Measurements from ENCODE around the gene CHD9.
A peak's percentile ranks its signal among the peaks of the same experiment; 100 is the strongest.

Gene CHD9

GRCh38 chr16:53129281-53130158, 74.7 kb downstream of the CHD9 start:
- DNase-seq (ENCODE audit: low read depth in 3 of 3, low spot score in 1 of 3): no peak

GRCh38 chr16:53130159-53131049, 75.6 kb downstream of the CHD9 start:
- DNase-seq (ENCODE audit: low read depth in 3 of 3, low spot score in 1 of 3): peak; percentile 84 to 86 (median 85)

- no peak for DNase-seq (ENCODE audit: low read depth in 3 of 3, low spot score in 1 of 3)
Measured at GRCh38 chr16:53131050-53131362, 76.2 kb downstream of the CHD9 start.

- DNase-seq (ENCODE audit: low read depth in 3 of 3, low spot score in 1 of 3): peak in 2 of 3 donors; percentile 9 to 42
Measured at GRCh38 chr16:53131363-53132071, 76.7 kb downstream of the CHD9 start.

GRCh38 chr16:53132406-53132805, 77.6 kb downstream of the CHD9 start:
- DNase-seq (ENCODE audit: low read depth in 3 of 3, low spot score in 1 of 3): no peak

GRCh38 chr16:53135329-53135728, 80.5 kb downstream of the CHD9 start:
- no peak for DNase-seq (ENCODE audit: low read depth in 3 of 3, low spot score in 1 of 3)

- no peak for DNase-seq (ENCODE audit: low read depth in 3 of 3, low spot score in 1 of 3)
Measured at GRCh38 chr16:53142823-53143568, 88.2 kb downstream of the CHD9 start.

GRCh38 chr16:53147500-53148065, 92.8 kb downstream of the CHD9 start:
- no peak for DNase-seq (ENCODE audit: low read depth in 3 of 3, low spot score in 1 of 3)

- no peak for DNase-seq (ENCODE audit: low read depth in 3 of 3, low spot score in 1 of 3)
Measured at GRCh38 chr16:53150769-53151168, 96.0 kb downstream of the CHD9 start.

GRCh38 chr16:53152329-53152728, 97.5 kb downstream of the CHD9 start:
- DNase-seq (ENCODE audit: low read depth in 3 of 3, low spot score in 1 of 3): no peak

- no peak for DNase-seq (ENCODE audit: low read depth in 3 of 3, low spot score in 1 of 3)
Measured at GRCh38 chr16:53153130-53153529, 98.3 kb downstream of the CHD9 start.

GRCh38 chr16:53154513-53154912, 99.7 kb downstream of the CHD9 start:
- DNase-seq (ENCODE audit: low read depth in 3 of 3, low spot score in 1 of 3): no peak

GRCh38 chr16:53156516-53156915, 101.7 kb downstream of the CHD9 start:
- no peak for DNase-seq (ENCODE audit: low read depth in 3 of 3, low spot score in 1 of 3)

- DNase-seq (ENCODE audit: low read depth in 3 of 3, low spot score in 1 of 3): peak in 1 of 3 donors; percentile 1
Measured at GRCh38 chr16:53159781-53160436, 105.1 kb downstream of the CHD9 start.

GRCh38 chr16:53166099-53166498, 111.3 kb downstream of the CHD9 start:
- no peak for DNase-seq (ENCODE audit: low read depth in 3 of 3, low spot score in 1 of 3)

GRCh38 chr16:53168744-53169143, 114.0 kb downstream of the CHD9 start:
- DNase-seq (ENCODE audit: low read depth in 3 of 3, low spot score in 1 of 3): no peak

GRCh38 chr16:53172517-53172916, 117.7 kb downstream of the CHD9 start:
- DNase-seq (ENCODE audit: low read depth in 3 of 3, low spot score in 1 of 3): no peak

GRCh38 chr16:53175118-53175517, 120.3 kb downstream of the CHD9 start:
- DNase-seq (ENCODE audit: low read depth in 3 of 3, low spot score in 1 of 3): no peak

- no peak for DNase-seq (ENCODE audit: low read depth in 3 of 3, low spot score in 1 of 3)
Measured at GRCh38 chr16:53176434-53176833, 121.6 kb downstream of the CHD9 start.

GRCh38 chr16:53183442-53183841, 128.7 kb downstream of the CHD9 start:
- no peak for DNase-seq (ENCODE audit: low read depth in 3 of 3, low spot score in 1 of 3)
